Measurements from ENCODE around the gene NEDD8.

Gene NEDD8

GRCh38 chr14:24278424-24278823 lies 46.3 kb upstream of the NEDD8 start:
- no peak overlapping the region for H3K4me3 ChIP-seq (IDR thresholded peaks at IDR 0.05; ENCODE audit: insufficient read depth, low read depth, low read length)
- no peak for TF ChIP-seq CTCF (conservative IDR thresholded peaks at IDR 0.05; ENCODE audit: low read depth, low read length)
- no peak overlapping the region for H3K27ac ChIP-seq

GRCh38 chr14:24277606-24278321 lies 45.6 kb upstream of the NEDD8 start:
- no peak for TF ChIP-seq CTCF (conservative IDR thresholded peaks at IDR 0.05; ENCODE audit: low read depth, low read length)
- H3K36me3 ChIP-seq (ENCODE audit: insufficient read depth), result no peaks in the 10 kb centered on the region
- H3K79me2 ChIP-seq (ENCODE audit: insufficient read depth, low read depth), result no peaks in the 10 kb centered on the region
- H2AFZ ChIP-seq (ENCODE audit: low read depth), result no peak overlapping the region
- H3K4me3 ChIP-seq (IDR thresholded peaks at IDR 0.05; ENCODE audit: insufficient read depth, low read depth, low read length), result no peak overlapping the region
- no peak overlapping the region for H3K27ac ChIP-seq
- no peak overlapping the region for H3K4me2 ChIP-seq
- no peaks in the 10 kb centered on the region for H3K27me3 ChIP-seq (ENCODE audit: insufficient read depth, low read depth)
- no peak overlapping the region for H3K9ac ChIP-seq
- peaks cover 21% of the 10 kb centered on the region for H3K4me1 ChIP-seq (ENCODE audit: low read depth, poor library complexity, severe bottlenecking)
- H4K20me1 ChIP-seq (ENCODE audit: insufficient read depth), result no peaks in the 10 kb centered on the region

More at GRCh38 chr14:24278424-24278823, 46.3 kb upstream of the NEDD8 start:
- no peak overlapping the region for H3K9ac ChIP-seq
- H3K27me3 ChIP-seq (ENCODE audit: insufficient read depth, low read depth), result no peaks in the 10 kb centered on the region
- H3K4me2 ChIP-seq, result no peak overlapping the region
- no peak overlapping the region for H2AFZ ChIP-seq (ENCODE audit: low read depth)
- H3K79me2 ChIP-seq (ENCODE audit: insufficient read depth, low read depth), result no peaks in the 10 kb centered on the region
- H3K4me1 ChIP-seq (ENCODE audit: low read depth, poor library complexity, severe bottlenecking), result peaks cover 19% of the 10 kb centered on the region
- H3K36me3 ChIP-seq (ENCODE audit: insufficient read depth), result no peaks in the 10 kb centered on the region
- H4K20me1 ChIP-seq (ENCODE audit: insufficient read depth), result no peaks in the 10 kb centered on the region

GRCh38 chr14:24277071-24277470 lies 44.9 kb upstream of the NEDD8 start:
- peaks cover 27% of the 10 kb centered on the region for H3K4me1 ChIP-seq (ENCODE audit: low read depth, poor library complexity, severe bottlenecking)
- no peaks in the 10 kb centered on the region for H3K79me2 ChIP-seq (ENCODE audit: insufficient read depth, low read depth)
- H3K9ac ChIP-seq, result no peak overlapping the region
- H3K27me3 ChIP-seq (ENCODE audit: insufficient read depth, low read depth), result no peaks in the 10 kb centered on the region
- H2AFZ ChIP-seq (ENCODE audit: low read depth), result no peak overlapping the region
- no peak for TF ChIP-seq CTCF (conservative IDR thresholded peaks at IDR 0.05; ENCODE audit: low read depth, low read length)
- H3K36me3 ChIP-seq (ENCODE audit: insufficient read depth), result no peaks in the 10 kb centered on the region
- H4K20me1 ChIP-seq (ENCODE audit: insufficient read depth), result no peaks in the 10 kb centered on the region
- H3K4me2 ChIP-seq, result no peak overlapping the region
- no peak overlapping the region for H3K4me3 ChIP-seq (IDR thresholded peaks at IDR 0.05; ENCODE audit: insufficient read depth, low read depth, low read length)
- H3K27ac ChIP-seq, result no peak overlapping the region

- Histone ChIP-seq H3K36me3 (ENCODE audit: insufficient read depth) (no peaks in the 10 kb centered on the region), H3K4me1 (ENCODE audit: low read depth, poor library complexity, severe bottlenecking) (peaks cover 28% of the 10 kb centered on the region), H3K27me3 (ENCODE audit: insufficient read depth, low read depth) (no peaks in the 10 kb centered on the region), H3K27ac (peak overlapping the region; percentile 38; the same call in 1 of the 2 replicates), H3K4me2 (peak overlapping the region; percentile 27; the same call in 1 of the 2 replicates), H4K20me1 (ENCODE audit: insufficient read depth) (no peaks in the 10 kb centered on the region), H2AFZ (ENCODE audit: low read depth) (peak overlapping the region; percentile 22; the same call in 1 of the 2 replicates), H3K79me2 (ENCODE audit: insufficient read depth, low read depth) (no peaks in the 10 kb centered on the region), H3K4me3 (IDR thresholded peaks at IDR 0.05; ENCODE audit: insufficient read depth, low read depth, low read length) (no peak overlapping the region), H3K9ac (no peak overlapping the region)
- no peak for TF ChIP-seq CTCF (conservative IDR thresholded peaks at IDR 0.05; ENCODE audit: low read depth, low read length)
Measured at GRCh38 chr14:24274101-24274543, 42.0 kb upstream of the NEDD8 start.
